HG03064 (cell line): ENCODE data around the gene USP17L30.
"Not testable (repeated sequence)": the region's sequence is repeated elsewhere in the genome, so short reads cannot be mapped to it uniquely, and the experiment has no call there.

Experiments
- ATAC-seq: cut with Tn5 transposase; IDR thresholded peaks from one replicate; pipeline ENCODE4 v1.9.1; 2021; ENCODE audit warnings: low read depth; ENCODE audit not compliant: unreplicated experiment

USP17L30 gene, protein sequence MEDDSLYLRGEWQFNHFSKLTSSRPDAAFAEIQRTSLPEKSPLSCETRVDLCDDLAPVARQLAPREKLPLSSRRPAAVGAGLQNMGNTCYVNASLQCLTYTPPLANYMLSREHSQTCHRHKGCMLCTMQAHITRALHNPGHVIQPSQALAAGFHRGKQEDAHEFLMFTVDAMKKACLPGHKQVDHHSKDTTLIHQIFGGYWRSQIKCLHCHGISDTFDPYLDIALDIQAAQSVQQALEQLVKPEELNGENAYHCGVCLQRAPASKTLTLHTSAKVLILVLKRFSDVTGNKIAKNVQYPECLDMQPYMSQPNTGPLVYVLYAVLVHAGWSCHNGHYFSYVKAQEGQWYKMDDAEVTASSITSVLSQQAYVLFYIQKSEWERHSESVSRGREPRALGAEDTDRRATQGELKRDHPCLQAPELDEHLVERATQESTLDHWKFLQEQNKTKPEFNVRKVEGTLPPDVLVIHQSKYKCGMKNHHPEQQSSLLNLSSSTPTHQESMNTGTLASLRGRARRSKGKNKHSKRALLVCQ

DNA sequence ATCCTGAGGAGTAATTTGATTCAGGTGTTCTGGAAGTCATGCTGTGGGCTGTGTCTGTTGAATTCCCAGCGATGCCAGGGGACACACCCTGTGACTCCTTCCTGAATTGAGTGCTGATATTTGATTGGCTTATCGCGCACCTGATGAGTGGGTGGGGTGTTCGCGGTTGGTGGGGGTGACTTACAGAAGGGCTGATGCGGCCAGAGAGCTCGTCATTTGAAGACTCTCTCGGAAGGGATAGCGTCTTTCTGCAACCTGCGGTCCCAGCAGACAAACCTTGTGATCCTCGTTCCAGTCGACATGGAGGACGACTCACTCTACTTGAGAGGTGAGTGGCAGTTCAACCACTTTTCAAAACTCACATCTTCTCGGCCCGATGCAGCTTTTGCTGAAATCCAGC is at the start of gene USP17L30:
Gene USP17L30 (plus strand): TSS at position 301 of the 400 bp plus-strand sequence. CDS start 0 bp downstream, at position 301.
- ATAC-seq = not testable (repeated sequence)

DNA sequence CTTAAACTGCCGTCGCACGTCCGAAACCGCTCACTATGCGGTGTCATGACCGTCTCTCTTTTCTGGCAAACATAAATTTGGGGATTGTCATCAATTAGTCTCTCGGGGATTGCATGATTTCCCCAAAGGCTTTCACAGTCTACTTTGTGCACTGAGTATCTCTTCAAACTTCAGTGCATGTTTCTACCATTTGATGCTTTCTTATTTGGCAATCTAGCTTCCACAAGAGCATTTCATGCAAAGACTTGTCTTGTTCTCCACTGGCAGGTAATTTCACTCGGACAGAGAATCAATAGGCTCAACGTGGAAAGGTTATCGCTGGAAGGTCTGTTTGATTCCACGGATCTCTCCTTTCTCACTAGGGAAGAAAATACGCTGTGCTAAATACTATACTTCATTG is 38.7 kb upstream of the USP17L30 start:
- not testable (repeated sequence) for ATAC-seq

DNA sequence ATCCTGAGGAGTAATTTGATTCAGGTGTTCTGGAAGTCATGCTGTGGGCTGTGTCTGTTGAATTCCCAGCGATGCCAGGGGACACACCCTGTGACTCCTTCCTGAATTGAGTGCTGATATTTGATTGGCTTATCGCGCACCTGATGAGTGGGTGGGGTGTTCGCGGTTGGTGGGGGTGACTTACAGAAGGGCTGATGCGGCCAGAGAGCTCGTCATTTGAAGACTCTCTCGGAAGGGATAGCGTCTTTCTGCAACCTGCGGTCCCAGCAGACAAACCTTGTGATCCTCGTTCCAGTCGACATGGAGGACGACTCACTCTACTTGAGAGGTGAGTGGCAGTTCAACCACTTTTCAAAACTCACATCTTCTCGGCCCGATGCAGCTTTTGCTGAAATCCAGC is 38.1 kb upstream of the USP17L30 start, which contains the start of gene USP17L24:
Gene USP17L24 (plus strand): TSS at position 301 of the 400 bp plus-strand sequence. CDS start 0 bp downstream, at position 301.
- not testable (repeated sequence) for ATAC-seq

DNA sequence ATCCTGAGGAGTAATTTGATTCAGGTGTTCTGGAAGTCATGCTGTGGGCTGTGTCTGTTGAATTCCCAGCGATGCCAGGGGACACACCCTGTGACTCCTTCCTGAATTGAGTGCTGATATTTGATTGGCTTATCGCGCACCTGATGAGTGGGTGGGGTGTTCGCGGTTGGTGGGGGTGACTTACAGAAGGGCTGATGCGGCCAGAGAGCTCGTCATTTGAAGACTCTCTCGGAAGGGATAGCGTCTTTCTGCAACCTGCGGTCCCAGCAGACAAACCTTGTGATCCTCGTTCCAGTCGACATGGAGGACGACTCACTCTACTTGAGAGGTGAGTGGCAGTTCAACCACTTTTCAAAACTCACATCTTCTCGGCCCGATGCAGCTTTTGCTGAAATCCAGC is 33.3 kb upstream of the USP17L30 start, which contains the start of gene USP17L25:
Gene USP17L25 (plus strand): TSS at position 301 of the 400 bp plus-strand sequence. CDS start 0 bp downstream, at position 301.
- not testable (repeated sequence) for ATAC-seq

DNA sequence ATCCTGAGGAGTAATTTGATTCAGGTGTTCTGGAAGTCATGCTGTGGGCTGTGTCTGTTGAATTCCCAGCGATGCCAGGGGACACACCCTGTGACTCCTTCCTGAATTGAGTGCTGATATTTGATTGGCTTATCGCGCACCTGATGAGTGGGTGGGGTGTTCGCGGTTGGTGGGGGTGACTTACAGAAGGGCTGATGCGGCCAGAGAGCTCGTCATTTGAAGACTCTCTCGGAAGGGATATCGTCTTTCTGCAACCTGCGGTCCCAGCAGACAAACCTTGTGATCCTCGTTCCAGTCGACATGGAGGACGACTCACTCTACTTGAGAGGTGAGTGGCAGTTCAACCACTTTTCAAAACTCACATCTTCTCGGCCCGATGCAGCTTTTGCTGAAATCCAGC is 28.6 kb upstream of the USP17L30 start, which contains the start of gene USP17L26:
Gene USP17L26 (plus strand): TSS at position 301 of the 400 bp plus-strand sequence. CDS start 0 bp downstream, at position 301.
- ATAC-seq = not testable (repeated sequence)

DNA sequence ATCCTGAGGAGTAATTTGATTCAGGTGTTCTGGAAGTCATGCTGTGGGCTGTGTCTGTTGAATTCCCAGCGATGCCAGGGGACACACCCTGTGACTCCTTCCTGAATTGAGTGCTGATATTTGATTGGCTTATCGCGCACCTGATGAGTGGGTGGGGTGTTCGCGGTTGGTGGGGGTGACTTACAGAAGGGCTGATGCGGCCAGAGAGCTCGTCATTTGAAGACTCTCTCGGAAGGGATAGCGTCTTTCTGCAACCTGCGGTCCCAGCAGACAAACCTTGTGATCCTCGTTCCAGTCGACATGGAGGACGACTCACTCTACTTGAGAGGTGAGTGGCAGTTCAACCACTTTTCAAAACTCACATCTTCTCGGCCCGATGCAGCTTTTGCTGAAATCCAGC is 23.8 kb upstream of the USP17L30 start, which contains the start of gene USP17L5:
Gene USP17L5 (plus strand): TSS at position 301 of the 400 bp plus-strand sequence. CDS start 0 bp downstream, at position 301.
- ATAC-seq = not testable (repeated sequence)

DNA sequence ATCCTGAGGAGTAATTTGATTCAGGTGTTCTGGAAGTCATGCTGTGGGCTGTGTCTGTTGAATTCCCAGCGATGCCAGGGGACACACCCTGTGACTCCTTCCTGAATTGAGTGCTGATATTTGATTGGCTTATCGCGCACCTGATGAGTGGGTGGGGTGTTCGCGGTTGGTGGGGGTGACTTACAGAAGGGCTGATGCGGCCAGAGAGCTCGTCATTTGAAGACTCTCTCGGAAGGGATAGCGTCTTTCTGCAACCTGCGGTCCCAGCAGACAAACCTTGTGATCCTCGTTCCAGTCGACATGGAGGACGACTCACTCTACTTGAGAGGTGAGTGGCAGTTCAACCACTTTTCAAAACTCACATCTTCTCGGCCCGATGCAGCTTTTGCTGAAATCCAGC is 19.1 kb upstream of the USP17L30 start, which contains the start of gene USP17L27:
Gene USP17L27 (plus strand): TSS at position 301 of the 400 bp plus-strand sequence. CDS start 0 bp downstream, at position 301.
- not testable (repeated sequence) for ATAC-seq

DNA sequence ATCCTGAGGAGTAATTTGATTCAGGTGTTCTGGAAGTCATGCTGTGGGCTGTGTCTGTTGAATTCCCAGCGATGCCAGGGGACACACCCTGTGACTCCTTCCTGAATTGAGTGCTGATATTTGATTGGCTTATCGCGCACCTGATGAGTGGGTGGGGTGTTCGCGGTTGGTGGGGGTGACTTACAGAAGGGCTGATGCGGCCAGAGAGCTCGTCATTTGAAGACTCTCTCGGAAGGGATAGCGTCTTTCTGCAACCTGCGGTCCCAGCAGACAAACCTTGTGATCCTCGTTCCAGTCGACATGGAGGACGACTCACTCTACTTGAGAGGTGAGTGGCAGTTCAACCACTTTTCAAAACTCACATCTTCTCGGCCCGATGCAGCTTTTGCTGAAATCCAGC is 14.3 kb upstream of the USP17L30 start, which contains the start of gene USP17L28:
Gene USP17L28 (plus strand): TSS at position 301 of the 400 bp plus-strand sequence. CDS start 0 bp downstream, at position 301.
- ATAC-seq = not testable (repeated sequence)

DNA sequence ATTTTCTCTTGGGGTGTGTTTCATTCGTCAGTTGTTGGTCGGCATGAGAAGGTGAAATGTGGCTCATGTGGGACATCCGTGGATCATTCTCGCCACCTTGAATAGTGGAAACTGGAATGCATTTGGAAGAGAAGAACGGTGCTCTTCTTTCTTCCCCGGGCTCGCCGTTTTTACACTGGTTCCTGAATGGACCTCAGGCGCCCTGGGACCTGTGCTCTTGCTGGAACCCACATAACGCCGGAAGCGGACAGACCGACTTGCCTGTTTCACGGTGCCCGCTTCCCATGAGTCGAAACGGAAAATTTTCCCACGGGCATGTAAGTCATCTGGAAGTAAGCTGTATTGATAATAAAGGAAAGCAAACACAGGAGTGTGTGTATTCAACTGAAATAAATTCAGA is 12.1 kb upstream of the USP17L30 start:
- ATAC-seq = not testable (repeated sequence)

DNA sequence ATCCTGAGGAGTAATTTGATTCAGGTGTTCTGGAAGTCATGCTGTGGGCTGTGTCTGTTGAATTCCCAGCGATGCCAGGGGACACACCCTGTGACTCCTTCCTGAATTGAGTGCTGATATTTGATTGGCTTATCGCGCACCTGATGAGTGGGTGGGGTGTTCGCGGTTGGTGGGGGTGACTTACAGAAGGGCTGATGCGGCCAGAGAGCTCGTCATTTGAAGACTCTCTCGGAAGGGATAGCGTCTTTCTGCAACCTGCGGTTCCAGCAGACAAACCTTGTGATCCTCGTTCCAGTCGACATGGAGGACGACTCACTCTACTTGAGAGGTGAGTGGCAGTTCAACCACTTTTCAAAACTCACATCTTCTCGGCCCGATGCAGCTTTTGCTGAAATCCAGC is 9.6 kb upstream of the USP17L30 start, which contains the start of gene USP17L29:
Gene USP17L29 (plus strand): TSS at position 301 of the 400 bp plus-strand sequence. CDS start 0 bp downstream, at position 301.
- ATAC-seq = not testable (repeated sequence)

DNA sequence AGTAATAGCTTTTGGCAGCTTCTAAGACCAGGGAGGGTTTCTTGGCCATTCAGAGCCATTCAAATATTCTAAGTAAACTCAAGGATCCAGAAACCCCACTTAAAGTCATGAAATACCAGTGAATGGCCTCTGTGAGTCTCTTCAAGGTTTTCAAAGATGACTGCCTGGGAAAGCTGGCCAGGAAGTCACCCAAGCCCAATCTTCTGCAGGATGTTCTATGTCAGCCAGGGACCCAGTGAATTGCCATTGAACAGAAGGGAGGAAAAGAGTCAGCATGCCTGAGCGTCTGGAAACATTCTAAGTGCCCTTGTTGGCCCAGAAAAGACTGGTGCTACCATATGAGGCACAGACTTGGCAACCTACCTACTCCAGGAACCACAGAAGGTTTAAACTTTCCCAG is 17.0 kb downstream of the USP17L30 start:
- not testable (repeated sequence) for ATAC-seq

DNA sequence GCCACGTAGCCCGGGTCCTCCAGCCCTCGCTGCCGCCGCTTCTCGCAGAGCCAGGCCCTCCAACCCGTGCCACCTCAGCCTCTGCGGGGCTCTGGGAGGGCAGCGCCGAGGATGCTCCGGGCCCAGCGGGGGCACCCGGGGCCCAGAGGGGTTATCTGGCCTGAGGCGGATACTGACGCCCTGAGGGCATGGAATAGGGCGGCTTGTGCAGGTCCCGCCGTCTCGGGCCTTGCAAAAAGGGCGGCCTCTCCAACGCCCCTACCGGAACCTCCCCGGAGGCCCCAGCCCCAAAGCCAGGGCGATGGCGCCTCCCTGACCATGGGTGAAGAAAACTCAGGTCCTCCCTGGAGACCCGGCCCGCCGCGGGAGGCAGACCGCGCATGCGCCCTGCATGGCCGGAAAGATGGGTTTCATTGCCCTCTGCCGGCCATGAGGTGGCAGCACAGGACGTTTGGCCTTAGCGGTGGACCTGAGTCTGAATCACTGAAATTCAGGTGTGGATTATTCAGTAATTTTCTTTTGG is 18.1 kb downstream of the USP17L30 start:
- not testable (repeated sequence) for ATAC-seq

DNA sequence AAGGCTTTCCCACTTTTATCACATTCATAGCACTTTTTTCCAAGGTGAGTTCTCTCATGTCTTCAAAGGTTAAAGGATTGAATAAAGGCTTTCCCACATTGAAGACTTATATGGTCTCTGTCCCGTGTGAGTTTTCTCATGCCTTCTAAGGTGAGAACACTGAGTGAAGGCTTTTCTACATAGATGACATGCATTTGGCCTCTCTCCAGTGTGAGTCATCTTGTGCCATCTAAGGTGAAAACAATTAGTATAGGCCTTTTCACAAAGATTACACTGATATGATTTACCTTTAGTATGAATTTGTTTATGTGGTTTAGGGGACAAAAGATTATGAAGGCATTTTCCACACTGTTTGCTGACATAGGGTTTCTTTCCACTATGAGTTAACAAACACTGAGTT is 21.2 kb downstream of the USP17L30 start:
- no peak for ATAC-seq

DNA sequence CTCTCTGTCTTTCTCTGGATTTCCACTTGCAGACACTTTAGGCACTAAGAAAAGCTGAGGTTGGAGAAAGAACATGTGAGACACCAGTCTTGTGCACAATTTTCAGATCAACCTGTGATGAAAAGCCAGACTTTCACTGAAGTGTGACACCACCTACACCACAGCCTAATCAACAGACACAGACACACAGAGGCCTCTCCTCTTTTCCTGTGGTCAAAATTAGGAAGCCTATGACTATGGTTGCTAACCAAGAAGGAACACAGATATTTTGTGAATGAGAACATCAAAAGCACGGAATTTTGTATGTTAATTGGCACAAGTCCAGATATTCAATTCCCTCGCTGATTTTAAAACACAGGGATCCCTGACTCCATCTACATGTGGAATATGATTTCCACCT is 26.1 kb downstream of the USP17L30 start:
- not testable (repeated sequence) for ATAC-seq

DNA sequence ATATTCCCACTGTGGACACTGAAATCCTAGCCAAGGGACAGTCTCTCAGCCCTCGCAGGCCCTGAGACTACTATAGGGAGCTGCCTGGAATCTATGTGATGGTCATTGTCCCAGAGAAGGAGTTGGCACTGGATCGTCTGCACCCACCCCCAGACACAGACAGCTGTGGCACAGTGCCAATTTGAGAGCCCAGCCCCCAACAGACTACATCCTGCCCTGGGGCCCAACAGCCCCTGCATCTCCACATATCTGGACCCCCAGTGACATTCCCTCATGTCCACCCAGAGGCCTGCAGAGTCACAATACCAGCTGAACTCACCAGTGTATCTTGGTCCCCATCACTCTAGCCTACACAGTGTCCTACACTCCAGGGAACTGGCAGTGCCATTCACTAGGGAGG is 42.8 kb downstream of the USP17L30 start:
- not testable (repeated sequence) for ATAC-seq

DNA sequence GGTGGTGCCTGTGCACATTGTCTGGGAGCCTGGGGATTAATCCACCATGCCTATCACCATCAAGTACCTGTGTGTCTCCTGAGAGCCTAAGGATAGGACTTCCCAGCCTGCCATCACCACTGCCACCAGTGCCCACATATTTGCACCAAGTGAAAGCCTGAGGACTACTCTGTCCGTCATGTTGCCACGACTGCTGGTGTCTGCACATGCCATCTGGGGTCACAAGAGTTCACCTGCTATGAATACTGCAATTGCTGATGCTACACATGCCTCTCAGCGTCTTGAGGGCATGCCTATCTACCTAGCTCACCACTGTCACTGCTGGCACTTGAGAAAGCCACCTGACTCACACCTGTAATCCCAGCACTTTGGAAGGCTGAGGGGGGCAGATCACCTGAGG is 43.6 kb downstream of the USP17L30 start:
- not testable (repeated sequence) for ATAC-seq

DNA sequence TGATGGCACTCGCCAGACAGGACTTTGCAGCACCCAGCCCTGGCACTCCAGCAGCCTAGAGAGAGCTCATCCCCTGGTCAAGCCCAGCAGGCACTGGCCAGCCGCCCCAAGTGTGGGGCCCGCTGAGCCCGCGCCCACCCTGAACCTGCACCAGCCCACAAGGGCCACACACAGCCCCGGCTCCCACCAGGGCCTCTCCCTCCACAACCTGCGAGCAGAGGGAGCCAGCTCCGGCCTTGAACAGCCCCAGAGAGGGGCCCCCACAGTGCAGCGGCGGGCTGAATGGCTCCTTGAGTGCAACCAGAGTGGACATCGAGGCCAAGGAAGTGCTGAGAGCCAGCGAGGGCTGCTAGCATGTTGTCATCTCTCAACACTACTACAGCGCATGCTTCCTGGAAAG is 46.9 kb downstream of the USP17L30 start:
- ATAC-seq = no peak
